AG10803 (cell line): ENCODE results near the gene HHIP.

Source experiments
- DNase-seq: peaks from one replicate; pipeline ENCODE4 v3.0.0; 2010; ENCODE audit warnings: low read depth
- H3K4me3 ChIP-seq: 2 replicates; pipeline ENCODE4 v1.5.1; 2011; ENCODE audit warnings: mild to moderate bottlenecking, low read length, control low read depth
- TF ChIP-seq, protein P1 (sequence below): conservative IDR thresholded peaks from 2 replicates; pipeline ENCODE4 v1.5.1; 2011; ENCODE audit warnings: mild to moderate bottlenecking, low read length, control low read depth, inconsistent platforms

Gene HHIP

GRCh38 chr4:144647095-144647561 is 1.2 kb downstream of the HHIP start:
- TF ChIP-seq, protein P1, sequence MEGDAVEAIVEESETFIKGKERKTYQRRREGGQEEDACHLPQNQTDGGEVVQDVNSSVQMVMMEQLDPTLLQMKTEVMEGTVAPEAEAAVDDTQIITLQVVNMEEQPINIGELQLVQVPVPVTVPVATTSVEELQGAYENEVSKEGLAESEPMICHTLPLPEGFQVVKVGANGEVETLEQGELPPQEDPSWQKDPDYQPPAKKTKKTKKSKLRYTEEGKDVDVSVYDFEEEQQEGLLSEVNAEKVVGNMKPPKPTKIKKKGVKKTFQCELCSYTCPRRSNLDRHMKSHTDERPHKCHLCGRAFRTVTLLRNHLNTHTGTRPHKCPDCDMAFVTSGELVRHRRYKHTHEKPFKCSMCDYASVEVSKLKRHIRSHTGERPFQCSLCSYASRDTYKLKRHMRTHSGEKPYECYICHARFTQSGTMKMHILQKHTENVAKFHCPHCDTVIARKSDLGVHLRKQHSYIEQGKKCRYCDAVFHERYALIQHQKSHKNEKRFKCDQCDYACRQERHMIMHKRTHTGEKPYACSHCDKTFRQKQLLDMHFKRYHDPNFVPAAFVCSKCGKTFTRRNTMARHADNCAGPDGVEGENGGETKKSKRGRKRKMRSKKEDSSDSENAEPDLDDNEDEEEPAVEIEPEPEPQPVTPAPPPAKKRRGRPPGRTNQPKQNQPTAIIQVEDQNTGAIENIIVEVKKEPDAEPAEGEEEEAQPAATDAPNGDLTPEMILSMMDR: no peak
- DNase-seq: no peak
- H3K4me3 ChIP-seq: peak overlapping the region; percentile 60

DNA sequence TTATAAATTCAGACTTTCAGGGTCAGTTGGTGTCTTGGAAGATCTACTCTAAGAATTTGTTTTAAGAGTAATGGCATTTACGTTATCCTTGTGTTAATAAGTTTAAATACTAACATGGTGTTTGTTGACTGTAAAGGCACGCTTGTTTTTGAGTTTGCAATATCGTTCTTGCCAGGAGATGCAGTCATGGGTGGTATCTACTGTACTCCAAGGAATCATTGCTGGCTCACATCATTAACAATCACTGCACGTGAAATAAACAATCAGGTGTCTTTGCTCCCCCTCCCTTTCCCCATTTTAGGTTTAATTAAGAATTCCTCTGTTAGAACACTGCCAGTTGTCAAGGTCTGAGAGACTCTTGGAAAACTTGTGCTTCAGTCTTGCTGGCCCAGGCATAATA is 1.6 kb downstream of the HHIP start:
- TF ChIP-seq, protein P1: no peak
- H3K4me3 ChIP-seq: no peak overlapping the region
- no peak for DNase-seq

GRCh38 chr4:144648042-144648441 is 2.1 kb downstream of the HHIP start:
- TF ChIP-seq, protein P1: no peak
- no peak for DNase-seq
- no peak overlapping the region for H3K4me3 ChIP-seq

DNA sequence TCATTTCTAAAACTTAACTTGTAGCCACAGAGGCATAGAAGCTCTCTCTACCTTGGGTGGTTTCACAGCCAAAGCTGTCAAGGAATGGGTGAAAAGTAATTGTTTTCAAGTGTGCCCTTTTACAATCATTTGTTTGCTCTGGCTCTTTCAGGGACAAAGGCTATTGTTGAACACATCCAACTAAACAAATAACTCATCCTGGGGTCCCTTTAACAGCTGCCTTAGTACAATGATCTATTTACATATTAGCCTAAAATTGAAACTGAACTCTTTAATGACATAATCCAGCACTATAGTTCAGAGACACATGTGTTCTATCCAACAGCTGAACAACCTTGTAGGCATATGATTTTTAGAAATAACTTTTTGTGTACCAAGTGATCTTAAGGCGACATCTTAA is 3.7 kb downstream of the HHIP start:
- DNase-seq: no peak
- TF ChIP-seq, protein P1: no peak
- H3K4me3 ChIP-seq: no peak overlapping the region

GRCh38 chr4:144650311-144651005 is 4.5 kb downstream of the HHIP start:
- TF ChIP-seq, protein P1: no peak
- no peak for DNase-seq
- no peak overlapping the region for H3K4me3 ChIP-seq

DNA sequence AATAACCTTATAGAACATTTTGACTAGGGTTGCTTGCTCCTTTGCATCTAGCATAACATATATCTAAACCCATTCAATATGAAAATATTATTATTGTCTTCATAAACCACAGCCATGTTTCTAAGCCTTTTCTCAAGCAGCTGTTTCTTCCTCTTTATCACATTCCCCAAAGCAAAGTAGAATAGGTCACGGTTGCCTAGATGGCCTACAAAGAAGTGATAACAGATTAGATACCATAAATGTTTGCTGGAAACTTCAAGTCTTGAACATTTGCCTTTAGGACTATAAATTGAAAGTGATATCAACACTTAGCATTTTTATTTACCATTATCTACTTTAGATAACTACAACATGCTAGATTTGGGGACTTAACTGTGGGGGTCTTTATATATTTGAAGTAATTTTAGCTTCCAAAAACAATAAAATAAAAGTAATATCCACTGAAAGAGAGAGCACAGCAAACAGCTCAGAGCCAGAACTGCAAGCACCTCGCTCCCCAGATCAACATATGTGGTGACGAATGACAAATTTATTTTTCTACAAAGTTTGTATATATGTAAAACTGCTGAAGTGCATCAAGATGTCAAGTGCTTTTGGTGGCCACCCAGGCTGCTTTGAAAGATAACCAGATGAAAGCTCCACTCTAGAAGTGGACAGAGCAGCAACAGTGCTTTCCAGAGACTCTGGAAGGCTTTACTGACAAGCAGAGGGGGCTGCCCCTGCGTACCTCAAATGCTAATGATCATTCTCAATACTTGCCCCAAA is 8.0 kb downstream of the HHIP start:
- DNase-seq: no peak
- TF ChIP-seq, protein P1: no peak
- no peak overlapping the region for H3K4me3 ChIP-seq

DNA sequence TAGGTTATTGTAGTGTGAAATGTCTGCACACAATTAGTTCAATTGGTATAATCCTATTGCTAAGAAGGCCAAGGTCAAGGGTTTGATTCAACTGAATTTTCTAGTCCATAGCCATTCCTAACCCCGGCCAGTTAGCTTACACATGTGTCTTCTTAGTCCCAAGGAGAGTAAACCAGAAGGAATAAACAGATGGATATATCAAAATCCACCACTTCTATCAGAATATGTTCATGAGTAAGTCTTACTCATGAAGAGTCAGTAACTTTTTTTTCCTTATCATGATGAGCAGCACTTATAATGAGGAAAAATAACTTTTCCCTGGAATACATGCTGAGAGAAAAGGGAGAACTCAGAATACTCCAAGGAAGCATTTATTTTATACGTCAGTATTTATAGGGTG is 9.5 kb downstream of the HHIP start:
- TF ChIP-seq, protein P1: no peak
- DNase-seq: no peak
- no peak overlapping the region for H3K4me3 ChIP-seq
